ENCODE results near the gene DYNC2LI1.

DYNC2LI1 gene

DNA sequence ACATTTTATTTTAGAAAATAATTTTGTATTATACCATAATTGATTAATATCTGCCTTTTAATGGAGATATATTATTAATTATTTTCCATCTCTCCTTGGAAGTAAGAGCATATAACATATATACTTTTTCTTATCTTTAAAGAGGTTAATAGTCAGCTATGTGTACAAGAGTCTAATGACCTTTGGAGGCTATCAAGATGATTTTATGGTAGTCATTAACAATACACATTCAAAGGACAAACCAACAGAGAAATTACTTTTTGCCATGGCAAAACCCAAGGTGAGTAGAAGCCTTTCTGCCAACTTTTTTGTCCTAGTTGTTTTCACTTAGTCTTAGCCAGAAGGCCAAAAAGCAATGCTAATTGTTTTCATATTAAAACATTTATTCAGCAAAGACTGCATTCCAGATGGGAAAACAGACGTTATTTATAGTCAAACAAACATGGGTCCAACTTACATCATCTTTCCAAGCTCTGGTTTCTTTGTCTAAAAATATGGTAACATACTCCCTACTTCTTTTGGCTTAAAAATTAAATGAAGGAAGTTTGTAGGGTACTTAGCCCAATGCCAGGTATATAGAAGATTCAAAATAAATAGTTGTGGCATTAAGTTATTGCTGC, 9.6 kb upstream of the DYNC2LI1 start:
- no peak for FAIRE-seq

DNA sequence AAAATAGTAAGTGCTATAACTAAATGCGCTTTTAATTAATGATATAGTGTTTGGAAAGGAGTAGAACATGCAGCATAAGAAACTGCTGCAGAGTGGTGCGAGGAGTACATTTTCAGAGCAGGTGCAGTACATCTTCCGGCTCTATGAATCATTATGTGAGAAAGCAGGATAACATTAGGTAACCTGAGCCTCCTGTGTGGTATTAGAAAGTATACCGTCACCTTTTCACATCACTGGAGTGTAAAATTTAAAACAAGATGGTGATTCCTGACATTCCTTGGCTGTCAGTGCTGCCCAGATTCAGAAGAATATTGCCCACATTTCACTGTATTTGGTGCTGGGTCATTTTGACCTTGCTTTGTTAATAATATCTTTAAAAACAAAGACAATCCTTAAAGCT, 7.8 kb upstream of the DYNC2LI1 start:
- FAIRE-seq: no peak

DNA sequence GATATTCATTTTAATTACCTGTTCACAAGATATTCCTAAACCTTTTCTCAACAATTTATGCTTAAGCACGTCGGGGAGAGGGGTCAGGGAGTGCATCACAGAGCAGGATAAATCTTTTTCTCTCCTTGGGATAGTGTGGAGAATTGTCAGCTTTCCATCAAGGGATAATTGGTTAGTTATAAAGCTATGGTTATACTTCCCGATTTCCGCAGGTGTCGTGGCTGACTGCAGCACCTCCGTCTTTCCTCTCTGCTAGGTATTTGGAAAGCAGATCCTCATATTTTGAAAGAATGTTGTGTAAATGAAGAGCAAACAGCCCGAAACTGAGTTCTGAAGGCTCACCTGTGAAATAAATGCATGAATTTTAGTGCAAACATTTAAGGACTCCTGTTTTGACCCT, 778 bp downstream of the DYNC2LI1 start:
- no peak for FAIRE-seq

DNA sequence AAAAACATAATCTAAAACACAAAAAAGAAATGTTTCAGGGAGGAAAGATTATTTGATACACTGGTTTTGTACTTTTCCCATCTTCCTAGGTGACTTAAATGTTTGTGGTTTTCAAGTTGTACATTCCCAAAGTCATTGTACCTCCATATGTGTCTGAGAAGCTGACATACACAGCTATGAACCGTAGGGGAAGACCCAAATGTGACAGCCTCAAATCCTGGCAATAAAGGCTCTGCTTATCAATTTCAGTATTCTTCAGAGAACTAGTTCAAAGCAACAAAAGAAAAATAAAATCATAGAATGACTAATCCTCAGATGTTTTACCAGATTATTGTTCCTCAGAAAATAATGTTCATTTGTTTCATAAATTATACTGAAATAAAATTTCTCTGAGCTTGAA, 2.5 kb downstream of the DYNC2LI1 start:
- no peak for FAIRE-seq

DNA sequence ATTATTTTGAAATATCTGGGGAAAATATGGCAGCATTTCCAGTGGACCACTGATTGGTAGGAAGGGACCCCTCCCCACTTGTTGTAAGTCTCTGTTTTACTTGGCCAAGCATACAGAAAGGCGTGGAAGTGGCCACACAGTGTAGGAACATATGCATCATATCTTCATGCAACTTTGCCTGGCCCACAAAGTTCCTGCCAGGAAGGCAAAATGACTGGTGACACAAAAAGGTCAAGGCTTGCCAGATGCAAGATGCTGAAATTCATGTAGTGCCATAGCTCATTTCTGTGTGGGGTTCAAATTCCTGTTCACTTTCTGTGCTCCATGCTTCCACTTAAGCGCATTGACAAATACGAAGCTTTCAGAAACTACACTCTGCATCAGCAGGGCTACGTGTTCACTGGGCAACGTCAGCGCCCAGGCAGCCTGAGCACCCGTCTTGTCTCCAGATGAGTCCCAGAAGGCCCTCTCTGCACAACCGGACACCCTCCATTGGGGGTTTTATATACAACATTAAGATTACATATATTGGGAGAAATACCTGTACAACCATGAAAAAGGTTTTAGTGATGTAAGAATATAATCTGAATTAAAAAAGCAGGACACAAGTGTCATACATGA, 3.6 kb downstream of the DYNC2LI1 start:
- FAIRE-seq: no peak

DNA sequence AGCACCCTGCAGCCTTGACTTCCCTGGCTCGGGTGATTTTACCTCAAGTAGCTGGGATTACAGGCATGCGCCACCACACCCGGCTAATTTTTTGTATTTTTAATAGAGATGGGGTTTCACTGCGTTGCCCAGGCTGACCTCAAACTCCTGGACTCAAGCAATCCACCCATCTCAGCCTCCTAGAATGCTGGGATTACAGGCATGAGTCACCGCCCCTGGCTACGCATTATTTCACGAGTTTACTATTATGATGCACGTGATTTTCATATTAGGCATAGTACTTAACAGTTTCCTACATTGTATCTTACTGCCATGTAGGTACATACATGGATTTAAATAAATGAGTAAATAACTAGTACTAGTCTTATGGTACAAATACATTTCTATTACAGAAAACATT, 4.4 kb downstream of the DYNC2LI1 start:
- no peak for FAIRE-seq

DNA sequence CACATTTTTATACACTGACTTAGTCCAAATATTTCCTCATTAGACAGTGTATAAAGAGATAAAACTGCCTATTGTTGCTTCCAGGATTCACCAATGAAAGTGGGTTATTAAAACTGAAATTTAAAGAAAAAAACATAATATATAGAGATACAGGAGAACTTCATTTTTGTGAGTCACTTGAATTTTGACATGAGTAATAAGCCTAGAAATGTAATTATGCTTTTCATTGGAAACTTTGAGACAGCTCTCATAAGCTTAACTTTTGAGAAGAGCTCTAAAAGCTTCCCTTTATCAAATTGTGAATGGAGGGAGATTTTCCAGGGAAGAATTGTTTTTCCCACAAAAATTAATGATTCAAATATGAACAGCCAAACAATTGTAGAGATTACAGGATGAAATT, 14.1 kb downstream of the DYNC2LI1 start:
- no peak for FAIRE-seq

DNA sequence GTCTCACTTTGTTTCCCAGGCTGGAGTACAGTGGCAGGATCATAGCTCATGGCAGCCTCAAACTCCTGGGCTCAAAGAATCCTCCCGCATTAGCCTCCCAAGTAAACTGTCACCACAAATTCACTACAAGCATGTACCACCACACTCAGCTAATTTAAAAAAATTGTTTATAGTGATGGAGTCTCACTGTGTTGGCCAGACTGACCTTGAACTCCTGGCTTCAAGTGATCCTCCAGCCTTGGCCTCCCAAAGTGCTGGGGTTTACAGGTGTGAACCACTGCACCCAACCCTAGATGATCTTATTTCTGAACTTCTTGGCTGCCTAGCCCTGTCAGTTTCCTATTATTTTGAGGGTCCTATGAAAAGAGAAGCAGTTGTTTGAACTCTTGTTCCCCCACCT, 14.8 kb downstream of the DYNC2LI1 start:
- FAIRE-seq: no peak

DNA sequence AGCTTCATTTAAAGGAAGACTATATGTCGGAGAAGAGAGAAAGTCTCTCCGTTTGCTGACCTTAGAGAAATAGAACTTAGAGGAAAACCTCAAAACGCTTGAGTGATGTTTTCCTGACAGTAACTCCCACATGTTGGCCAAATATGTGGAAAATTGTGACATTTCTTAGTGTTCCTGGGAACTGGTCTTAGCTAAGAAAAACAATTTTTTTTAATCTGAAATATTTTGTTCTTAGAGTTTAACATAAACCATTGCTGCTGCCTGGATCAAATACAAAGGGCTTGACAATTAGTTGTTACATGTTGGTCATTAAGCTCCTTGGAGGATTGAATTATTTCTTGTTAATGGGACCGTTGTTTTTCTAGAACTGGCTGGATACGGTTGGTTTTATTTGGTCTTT, 16.3 kb downstream of the DYNC2LI1 start:
- FAIRE-seq: no peak

DNA sequence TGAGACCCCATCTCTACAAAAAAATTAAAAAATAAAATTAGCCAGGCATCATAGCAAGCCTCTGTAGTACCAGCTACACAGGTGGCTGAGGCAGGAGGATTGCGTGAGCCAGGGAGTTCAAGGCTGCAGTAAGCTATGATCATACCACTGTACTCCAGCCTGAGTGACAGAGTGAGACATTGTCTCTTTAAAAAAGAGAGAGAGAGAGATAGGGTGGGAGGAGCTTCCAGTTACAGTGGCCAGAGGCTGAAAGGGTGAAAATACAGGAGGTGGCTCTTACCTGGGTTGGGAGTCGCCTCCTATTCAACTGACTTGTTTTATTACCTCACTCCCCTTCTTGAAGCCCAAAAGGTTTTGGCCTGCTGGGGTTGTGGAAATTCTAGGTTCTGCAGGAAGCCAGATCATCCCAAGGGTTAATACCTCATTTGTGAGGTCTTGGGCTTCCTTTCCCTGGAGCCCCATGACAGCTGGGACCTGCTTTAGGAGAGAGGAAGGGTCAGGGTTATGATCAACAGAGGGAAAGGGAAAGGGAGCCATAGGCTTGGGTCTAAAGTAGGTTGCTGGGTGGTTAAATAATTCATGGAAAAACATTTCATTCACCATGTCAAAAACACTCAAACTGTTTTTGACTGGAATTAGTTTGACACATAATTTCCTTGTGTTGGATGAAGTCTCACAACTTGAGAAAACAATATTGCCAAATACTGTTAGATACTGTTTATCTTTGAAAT, 17.4 kb downstream of the DYNC2LI1 start:
- FAIRE-seq: no peak

DNA sequence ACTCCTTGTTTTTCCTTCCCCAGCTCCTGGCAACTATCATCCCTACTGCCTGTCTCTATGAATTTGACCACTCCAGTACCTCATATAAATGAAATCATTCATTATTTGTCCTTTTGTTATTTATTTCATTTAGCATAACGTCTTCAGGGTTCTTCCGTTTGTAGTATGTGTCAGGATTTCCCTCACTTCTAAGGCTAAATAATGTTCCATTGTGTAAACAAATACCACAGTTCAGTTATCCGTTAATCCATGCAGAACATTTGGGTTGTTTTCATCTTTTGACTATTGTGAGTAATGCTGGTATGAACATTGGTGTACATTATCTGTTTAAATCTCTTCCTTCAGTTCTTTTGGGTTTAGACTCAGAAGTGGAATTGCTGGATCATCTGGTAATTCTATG, 18.8 kb downstream of the DYNC2LI1 start:
- FAIRE-seq: no peak

DNA sequence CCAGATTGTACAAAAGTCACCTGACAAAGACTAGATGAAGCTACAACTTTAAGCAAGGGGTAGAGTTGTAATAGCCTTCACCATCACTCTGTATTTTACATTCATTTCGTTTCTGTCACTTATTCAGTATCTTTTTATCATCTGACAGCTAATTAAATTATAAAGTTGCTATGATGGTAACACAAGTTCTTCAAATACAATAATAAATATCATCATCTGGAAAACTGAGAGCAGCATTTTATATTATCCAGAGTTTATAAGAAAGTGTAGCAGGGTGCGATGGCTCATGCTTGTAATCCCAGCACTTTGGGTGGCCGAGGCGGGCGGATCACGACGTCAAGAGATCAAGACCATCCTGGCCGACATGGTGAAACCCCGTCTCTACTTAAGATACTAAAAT, 21.1 kb downstream of the DYNC2LI1 start:
- no peak for FAIRE-seq

DNA sequence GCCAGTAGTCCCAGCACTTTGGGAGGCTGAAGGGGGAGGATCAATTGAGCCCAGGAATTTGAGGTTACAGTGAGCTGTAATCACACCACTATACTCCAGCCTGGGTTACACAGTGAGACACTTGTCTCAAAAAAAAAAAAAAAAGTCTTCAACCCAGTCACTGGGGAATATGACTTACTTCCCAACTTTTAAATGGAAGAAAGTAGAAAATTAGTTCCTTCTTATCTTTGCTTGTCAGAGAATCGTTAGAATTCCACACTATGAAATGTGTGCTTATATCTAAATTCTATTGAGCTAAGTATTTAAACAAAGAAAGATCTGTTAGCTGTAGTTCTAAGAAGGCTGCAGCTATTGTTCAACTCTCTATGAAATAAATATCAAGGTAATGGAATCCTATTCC, 22.4 kb downstream of the DYNC2LI1 start:
- FAIRE-seq: no peak

DNA sequence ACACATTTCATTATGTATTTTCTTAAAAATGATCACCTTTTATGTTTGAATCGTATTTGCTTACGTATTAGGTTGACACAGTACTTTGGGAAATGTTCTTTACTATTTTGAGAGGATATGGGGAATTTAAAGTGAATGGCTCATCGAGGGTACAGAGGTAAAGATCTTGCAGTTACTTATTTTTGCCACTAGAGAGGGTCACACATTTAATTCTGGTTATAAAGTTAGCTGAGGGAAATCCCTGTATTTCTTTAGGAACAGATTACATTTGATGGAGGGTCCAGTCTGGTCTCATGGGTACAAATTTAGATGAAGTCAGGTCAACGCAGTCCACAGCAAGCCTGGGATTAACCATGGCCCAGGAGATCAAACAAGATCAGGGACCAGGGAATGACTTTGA, 24.5 kb downstream of the DYNC2LI1 start:
- FAIRE-seq: peak; percentile 91

DNA sequence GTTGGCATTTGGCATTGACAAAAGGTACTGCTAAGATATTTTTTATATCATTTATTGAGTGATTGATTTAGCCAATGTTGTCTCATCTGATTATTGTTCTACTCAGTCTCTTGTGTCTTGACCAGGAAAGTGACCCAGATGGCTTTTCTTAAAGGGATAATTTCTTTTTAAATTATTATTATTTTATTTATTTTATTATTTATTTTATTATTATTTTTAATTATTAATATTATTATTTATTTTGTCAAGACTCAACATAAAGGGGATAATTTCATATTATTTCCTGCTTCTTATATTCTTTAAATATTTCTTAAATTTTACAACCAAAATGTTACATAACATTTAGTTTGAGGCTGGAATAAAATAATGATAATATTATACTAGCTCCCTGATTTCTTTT, 27.1 kb downstream of the DYNC2LI1 start:
- peak; percentile 92 for FAIRE-seq

DNA sequence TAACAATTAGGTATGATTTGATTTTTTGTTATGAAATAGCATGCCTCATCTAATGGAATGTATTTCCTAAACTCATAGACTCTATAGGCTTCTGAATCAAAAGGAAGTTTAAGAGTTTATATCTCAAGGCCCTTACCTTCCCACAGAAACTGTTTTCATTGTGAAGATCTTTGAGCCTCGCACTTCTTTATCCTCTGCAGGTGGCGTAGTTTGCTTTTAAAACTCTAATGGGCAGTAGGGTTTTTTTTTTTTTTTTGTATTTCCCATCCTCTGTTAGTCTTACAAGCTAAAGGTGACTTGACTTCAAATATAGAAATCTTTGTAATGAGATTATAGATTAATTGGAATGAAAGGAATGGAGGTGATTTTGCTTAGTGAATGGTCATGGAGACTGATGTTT, 28.3 kb downstream of the DYNC2LI1 start:
- FAIRE-seq: no peak

DNA sequence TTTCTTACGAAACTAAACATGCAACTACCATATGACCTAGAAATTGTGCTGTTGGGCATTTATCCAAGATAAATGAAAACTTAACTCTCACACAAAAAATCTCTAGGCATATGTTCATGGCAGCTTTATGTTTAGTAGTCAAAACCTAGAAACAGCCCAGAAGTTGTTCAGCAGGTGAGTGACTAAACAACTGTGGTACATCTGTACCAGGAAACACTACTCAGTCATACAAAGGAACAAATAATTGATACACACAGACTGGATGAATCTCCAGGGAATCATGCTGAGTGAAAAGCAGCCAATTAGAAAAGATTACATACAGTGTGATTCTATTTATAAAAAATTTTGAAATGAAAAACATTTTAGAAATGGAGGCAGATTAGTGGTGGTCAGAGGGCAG, 29.3 kb downstream of the DYNC2LI1 start:
- FAIRE-seq: no peak

DNA sequence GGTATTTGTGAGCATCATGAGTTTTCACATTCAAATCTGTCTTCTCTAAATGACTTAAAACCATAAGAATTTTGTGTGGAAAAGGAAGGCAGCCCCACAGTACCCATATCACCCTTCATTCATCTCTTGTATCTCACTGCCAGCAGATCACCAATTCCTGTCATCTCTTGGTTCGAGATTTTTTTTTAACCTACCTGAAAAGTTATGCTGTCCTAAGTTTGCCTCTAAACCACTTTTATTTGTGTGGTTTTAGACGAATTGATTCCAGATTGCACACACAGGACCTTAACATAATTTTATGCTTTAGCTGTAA, 32.8 kb downstream of the DYNC2LI1 start:
- FAIRE-seq: no peak

DNA sequence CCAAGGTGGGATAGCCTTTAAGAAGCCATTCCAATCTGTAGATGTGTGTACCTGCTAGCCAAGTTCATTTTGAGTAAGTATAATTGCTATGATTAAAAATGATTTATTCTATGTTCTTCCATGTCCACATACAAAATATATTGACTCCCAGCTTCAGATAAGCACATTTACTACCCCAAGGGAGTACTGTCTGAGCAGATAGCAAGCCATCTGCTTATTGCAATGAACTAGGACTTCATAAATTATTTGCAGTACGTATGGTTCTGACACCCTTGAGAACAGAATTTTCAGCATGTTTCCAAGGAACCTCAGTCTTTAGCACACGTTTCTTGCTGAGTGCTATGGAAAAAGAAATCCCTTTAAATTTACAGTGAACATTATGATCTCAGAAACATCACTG, 36.6 kb downstream of the DYNC2LI1 start:
- FAIRE-seq: no peak

DNA sequence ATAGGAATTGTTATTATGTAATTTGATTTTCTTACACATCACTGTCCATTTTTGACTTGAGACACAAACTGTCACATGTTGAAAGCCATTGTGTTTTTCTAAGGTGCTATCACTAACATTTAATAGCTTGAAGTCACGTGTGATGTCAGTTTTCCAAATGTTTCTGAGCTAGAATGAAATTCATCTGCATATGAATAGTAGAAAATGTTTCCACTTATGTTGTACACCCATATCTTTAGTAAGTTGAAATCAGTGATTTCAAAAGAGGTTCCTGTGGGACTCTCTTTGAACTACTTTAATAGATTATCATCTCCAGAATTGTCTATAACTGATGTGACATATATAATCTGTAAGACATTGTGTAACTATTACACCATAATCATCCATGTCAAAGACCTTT, 37.0 kb downstream of the DYNC2LI1 start:
- FAIRE-seq: no peak

DNA sequence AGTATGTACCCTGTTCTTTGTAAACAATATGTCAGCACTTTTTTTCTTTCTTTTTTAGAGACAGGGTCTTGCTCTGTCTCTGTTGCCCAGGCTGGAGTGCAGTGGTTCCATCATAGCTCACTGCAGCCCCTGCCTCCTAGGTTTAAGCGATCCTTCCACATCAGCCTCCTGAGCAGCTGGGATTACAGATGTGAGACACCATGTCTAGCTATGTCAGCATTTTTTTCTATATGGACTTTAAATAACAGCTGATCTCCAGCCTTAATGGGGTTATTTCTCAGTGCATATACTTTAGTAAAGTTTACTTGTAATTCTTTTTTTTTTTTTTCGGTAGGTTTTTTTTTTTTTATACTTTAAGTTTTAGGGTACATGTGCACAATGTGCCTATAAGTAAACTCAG, 38.2 kb downstream of the DYNC2LI1 start:
- FAIRE-seq: no peak

DNA sequence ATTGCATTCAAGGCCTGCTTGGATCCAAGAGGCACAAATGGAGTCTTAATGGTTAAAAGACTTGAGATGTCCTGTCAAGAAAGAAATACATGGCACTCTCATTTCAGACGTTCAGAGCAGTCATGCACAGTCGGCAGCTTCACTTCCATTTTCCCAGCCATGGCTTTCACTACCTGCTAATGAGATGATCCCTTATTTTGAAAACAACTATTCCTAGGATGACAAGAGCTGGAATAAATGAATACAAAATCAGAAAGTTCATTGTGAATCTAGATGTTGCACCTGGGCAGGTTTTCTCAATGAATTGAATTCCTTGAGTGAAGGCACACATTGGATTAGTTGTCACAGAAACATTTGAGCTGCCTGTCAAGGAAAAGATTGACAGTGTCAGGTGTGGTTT, 39.1 kb downstream of the DYNC2LI1 start:
- no peak for FAIRE-seq

DNA sequence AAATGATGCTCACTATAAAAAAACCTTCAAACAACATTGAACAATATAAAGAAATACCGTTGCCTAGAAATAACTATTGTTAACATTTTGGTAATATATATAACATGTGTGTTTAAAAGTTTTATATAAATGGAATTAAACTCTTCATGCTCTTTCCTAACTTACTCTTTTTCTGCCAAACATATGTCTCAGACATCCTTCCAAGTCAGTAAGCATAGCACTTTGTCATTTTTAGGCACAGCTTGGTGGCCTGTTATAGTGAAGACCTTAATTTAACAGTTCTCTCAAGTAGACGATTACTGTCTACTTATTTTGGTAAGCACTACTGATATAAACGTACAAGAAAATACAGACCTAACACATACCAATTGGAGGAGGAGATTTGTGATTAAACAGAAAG, 40.9 kb downstream of the DYNC2LI1 start:
- no peak for FAIRE-seq

DNA sequence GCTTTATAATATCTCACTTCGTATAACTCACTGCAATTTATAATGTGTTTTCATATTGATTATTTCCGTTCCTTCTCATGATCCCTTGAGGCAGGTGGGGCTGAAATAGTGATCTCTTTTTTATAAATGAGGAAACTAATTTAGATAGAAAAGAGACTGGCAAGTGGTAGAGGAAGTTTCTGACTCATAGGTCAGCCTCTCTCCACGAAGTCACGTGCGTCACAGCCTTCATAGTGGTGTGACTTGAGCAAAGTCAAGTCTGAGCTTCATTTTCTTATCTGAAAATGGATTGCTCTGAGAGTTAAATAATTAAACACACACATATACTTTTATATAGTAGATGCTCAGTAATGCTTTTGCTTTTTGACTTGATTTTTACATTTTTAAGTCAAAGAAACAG, 44.9 kb downstream of the DYNC2LI1 start:
- no peak for FAIRE-seq

Data from G401.6 (cell line).